Activated B cell treated with CpG ODN at 0.5 μM for 24 hours (primary cell): ENCODE measurements around the gene STKLD1. TPM values are rescaled to one million over a fixed set of nuclear protein-coding genes. Genes with fewer than 3 reads are reported as not detected.
"Not testable (repeated sequence)": the region's sequence is repeated elsewhere in the genome, so short reads cannot be mapped to it uniquely, and the experiment has no call there.

Experiments
- ATAC-seq: fragments of 200-7000 bp; cut with Tn5 transposase; one replicate; pipeline ENCODE4 v1.10.0; 2021; ENCODE audit warnings: low read depth, mild to moderate bottlenecking, moderate library complexity
- CTCF ChIA-PET: fragments of 350-600 bp; sonication (Branson Sonifier 250); formaldehyde crosslinking; loops from one replicate; lab custom pipeline; 2021; ENCODE audit warnings: antibody characterized with exemption; lab: Charles Lee
- POLR2A ChIA-PET: fragments of 350-600 bp; sonication (Branson Sonifier 250); formaldehyde crosslinking; loops from one replicate; lab custom pipeline; 2021; ENCODE audit warnings: antibody characterized with exemption; lab: Charles Lee
- DNase-seq: peaks from one replicate; pipeline ENCODE4 v3.0.0; 2022
- H3K27ac Mint-ChIP-seq: one replicate; pipeline ENCODE4 v1.8.0; 2020; ENCODE audit warnings: mixed read lengths
- H3K27me3 Mint-ChIP-seq: one replicate; pipeline ENCODE4 v1.8.0; 2021; ENCODE audit warnings: mixed read lengths
- H3K36me3 Mint-ChIP-seq: one replicate; pipeline ENCODE4 v1.8.0; 2021; ENCODE audit warnings: low read depth, mixed read lengths
- H3K4me1 Mint-ChIP-seq: one replicate; pipeline ENCODE4 v1.8.0; 2021; ENCODE audit warnings: mixed read lengths
- H3K4me3 Mint-ChIP-seq: one replicate; pipeline ENCODE4 v1.8.0; 2020; ENCODE audit warnings: mild to moderate bottlenecking, mixed read lengths
- H3K9me3 Mint-ChIP-seq: one replicate; pipeline ENCODE4 v1.8.0; 2020; ENCODE audit warnings: mixed read lengths
- CTCF ChIP-seq: fragments of 200-600 bp; IDR thresholded peaks from one replicate; pipeline ENCODE4 v1.8.0; 2022; ENCODE audit warnings: antibody characterized with exemption, mild to moderate bottlenecking
- intact Hi-C: fragments of 100-400 bp; cut with micrococcal nuclease; formaldehyde crosslinking; loops from one replicate; pipeline ENCODE4 v1.15.1; 2024
- total RNA-seq: library from RNA; stranded (reverse); gene quantifications from 2 replicates; pipeline ENCODE4 v1.2.3, GENCODE V29; 2022

STKLD1 gene
- total RNA-seq, 1 donor from 2014 or later, result 0.44 TPM

DNA sequence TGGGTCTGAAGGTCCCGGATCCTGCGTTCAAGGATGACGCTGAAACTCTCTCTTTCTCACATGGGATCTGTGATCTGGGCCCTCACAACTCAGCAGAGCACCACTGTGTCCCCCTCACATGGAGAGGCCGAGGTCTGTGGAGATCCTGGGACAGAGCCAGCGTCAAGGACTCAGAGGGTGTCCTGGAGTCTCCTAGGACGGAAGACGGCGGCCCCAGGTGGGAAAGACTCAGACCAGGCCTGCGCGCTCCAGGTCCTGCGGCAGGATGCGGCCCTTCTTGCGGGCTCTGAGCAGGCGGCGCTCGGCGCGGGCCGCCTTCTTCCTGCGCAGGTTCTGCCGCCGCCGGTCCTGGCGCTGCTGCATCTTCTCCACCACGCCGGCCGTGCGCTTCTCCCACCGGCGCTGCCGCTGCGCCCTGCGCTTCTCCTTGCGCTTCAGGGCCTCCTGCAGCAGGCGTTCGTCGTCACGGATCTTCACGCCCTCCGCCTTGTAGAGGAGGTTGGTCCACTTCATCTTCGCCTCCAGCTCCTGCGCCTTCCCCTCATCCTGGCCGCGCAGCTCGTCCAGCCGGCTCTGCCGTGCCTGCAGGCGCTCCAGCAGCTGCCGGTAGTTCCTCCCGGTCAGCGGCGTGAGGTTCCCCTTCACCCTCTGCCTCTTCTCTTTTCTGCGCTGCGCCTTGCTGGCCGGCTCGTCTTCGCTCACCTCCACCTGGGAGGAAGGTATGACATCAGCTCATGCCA, 44.4 kb upstream of the STKLD1 start:
- no peaks in the 10 kb centered on the region for H3K9me3 Mint-ChIP-seq
- intact Hi-C loops, result loop anchor here (10.0 kb wide), 1 partner anchor 733 kb away; the partner anchor contains the start of gene BRD3
- H3K36me3 Mint-ChIP-seq, result peaks cover 68% of the 10 kb centered on the region
- no peak overlapping the region for H3K27ac Mint-ChIP-seq
- no peak overlapping the region for H3K4me3 Mint-ChIP-seq
- ATAC-seq, result no peak
- no peak for TF ChIP-seq CTCF
- no peaks in the 10 kb centered on the region for H3K27me3 Mint-ChIP-seq
- ChIA-PET CTCF (no interaction called here), POLR2A (interaction anchor here (1.4 kb wide), 1 partner anchor 16 kb away, joined by 3 read pairs; the partner anchor contains the start of genes MED22 and RPL7A)
- peak; percentile 12 for DNase-seq
- peaks cover 32% of the 10 kb centered on the region for H3K4me1 Mint-ChIP-seq

- ATAC-seq, result no peak
- no peak for TF ChIP-seq CTCF
- intact Hi-C loops, result loop anchor here (10.0 kb wide), 1 partner anchor 732 kb away; the partner anchor contains the start of gene BRD3
- Mint-ChIP-seq H3K36me3 (peaks cover 67% of the 10 kb centered on the region), H3K4me1 (peaks cover 33% of the 10 kb centered on the region), H3K9me3 (no peaks in the 10 kb centered on the region), H3K4me3 (no peak overlapping the region), H3K27ac (no peak overlapping the region), H3K27me3 (no peaks in the 10 kb centered on the region)
- ChIA-PET POLR2A (interaction anchor here (1.4 kb wide), 1 partner anchor 16 kb away, joined by 3 read pairs; the partner anchor contains the start of genes MED22 and RPL7A), CTCF (no interaction called here)
- DNase-seq, result peak; percentile 10
Measured at GRCh38 chr9:133332381-133332730, 43.8 kb upstream of the STKLD1 start.

DNA sequence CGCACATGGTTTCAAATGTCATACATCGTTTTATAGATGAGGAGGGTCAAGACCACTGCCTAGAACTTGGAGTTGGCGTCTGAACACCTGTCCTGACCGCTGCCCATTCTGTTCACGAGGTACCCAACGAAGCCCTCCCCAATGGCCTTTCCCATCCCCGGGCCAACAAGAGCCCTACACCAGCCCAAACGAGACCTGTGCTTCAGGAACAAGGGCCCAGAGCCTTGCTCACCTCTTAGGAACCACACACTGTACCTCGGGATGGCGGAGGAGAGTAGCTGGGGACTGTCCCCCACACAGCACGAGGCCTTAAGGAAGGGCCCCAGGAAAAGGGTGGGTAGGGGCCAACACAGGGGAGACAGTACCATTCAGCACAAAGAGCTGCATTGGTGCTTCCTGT, 43.2 kb upstream of the STKLD1 start:
- CTCF ChIA-PET, result no interaction called here
- Mint-ChIP-seq H3K4me1 (peaks cover 36% of the 10 kb centered on the region), H3K9me3 (no peaks in the 10 kb centered on the region), H3K4me3 (no peak overlapping the region), H3K27me3 (no peaks in the 10 kb centered on the region), H3K36me3 (peaks cover 62% of the 10 kb centered on the region), H3K27ac (no peak overlapping the region)
- DNase-seq, result no peak
- no peak for ATAC-seq
- TF ChIP-seq CTCF, result no peak
- POLR2A ChIA-PET, result interaction anchor here (0.6 to 4.6 kb wide), 2 partner anchors 15 to 32 kb away, joined by 3 to 32 read pairs; partner anchors contain the start of genes MED22 and RPL7A
- intact Hi-C loops, result loop anchor here (10.0 kb wide), 1 partner anchor 732 kb away; the partner anchor contains the start of gene BRD3

GRCh38 chr9:133333566-133333965, 42.6 kb upstream of the STKLD1 start:
- ChIA-PET CTCF (no interaction called here), POLR2A (interaction anchor here (0.6 to 4.6 kb wide), 2 partner anchors 14 to 31 kb away, joined by 3 to 32 read pairs; partner anchors contain the start of genes MED22 and RPL7A)
- Mint-ChIP-seq H3K4me1 (peaks cover 36% of the 10 kb centered on the region), H3K27me3 (no peaks in the 10 kb centered on the region), H3K9me3 (no peaks in the 10 kb centered on the region), H3K27ac (no peak overlapping the region), H3K36me3 (peaks cover 59% of the 10 kb centered on the region), H3K4me3 (no peak overlapping the region)
- ATAC-seq, result no peak
- peak; percentile 10 for DNase-seq
- intact Hi-C loops, result loop anchor here (10.0 kb wide), 1 partner anchor 731 kb away; the partner anchor contains the start of gene BRD3
- TF ChIP-seq CTCF, result no peak

GRCh38 chr9:133334161-133334560, 42.0 kb upstream of the STKLD1 start:
- Mint-ChIP-seq H3K36me3 (peaks cover 59% of the 10 kb centered on the region), H3K4me3 (peak overlapping the region; percentile 97), H3K27ac (no peak overlapping the region), H3K27me3 (no peaks in the 10 kb centered on the region), H3K9me3 (no peaks in the 10 kb centered on the region), H3K4me1 (peaks cover 38% of the 10 kb centered on the region)
- POLR2A ChIA-PET, result interaction anchor here (1.6 to 4.6 kb wide), 3 partner anchors 14 to 303 kb away, joined by 4 to 32 read pairs (median 4); partner anchors contain the start of genes GTF3C5, MED22 and RPL7A
- CTCF ChIA-PET, result no interaction called here
- no peak for TF ChIP-seq CTCF
- DNase-seq (peak; percentile 12), ATAC-seq (no peak)
- intact Hi-C loops, result loop anchor here (10.0 kb wide), 1 partner anchor 731 kb away; the partner anchor contains the start of gene BRD3

GRCh38 chr9:133334888-133335287, 41.3 kb upstream of the STKLD1 start:
- DNase-seq, H3K9me3 Mint-ChIP-seq, H3K27me3 Mint-ChIP-seq, ATAC-seq, H3K27ac Mint-ChIP-seq, CTCF ChIA-PET: not testable (repeated sequence)
- Mint-ChIP-seq H3K4me3 (peak overlapping the region; percentile 97), H3K36me3 (peaks cover 64% of the 10 kb centered on the region), H3K4me1 (peaks cover 44% of the 10 kb centered on the region)
- intact Hi-C loops, result loop anchor here (10.0 kb wide), 1 partner anchor 730 kb away; the partner anchor contains the start of gene BRD3
- POLR2A ChIA-PET, result interaction anchor here (0.6 to 4.6 kb wide), 8 partner anchors 9 to 304 kb away, joined by 3 to 32 read pairs (median 4); partner anchors contain the start of genes GTF3C5, MED22 and RPL7A
